ENCODE data around the gene TMEM62.
"Not testable (repeated sequence)": the region's sequence is repeated elsewhere in the genome, so short reads cannot be mapped to it uniquely, and the experiment has no call there.

Gene TMEM62

DNA sequence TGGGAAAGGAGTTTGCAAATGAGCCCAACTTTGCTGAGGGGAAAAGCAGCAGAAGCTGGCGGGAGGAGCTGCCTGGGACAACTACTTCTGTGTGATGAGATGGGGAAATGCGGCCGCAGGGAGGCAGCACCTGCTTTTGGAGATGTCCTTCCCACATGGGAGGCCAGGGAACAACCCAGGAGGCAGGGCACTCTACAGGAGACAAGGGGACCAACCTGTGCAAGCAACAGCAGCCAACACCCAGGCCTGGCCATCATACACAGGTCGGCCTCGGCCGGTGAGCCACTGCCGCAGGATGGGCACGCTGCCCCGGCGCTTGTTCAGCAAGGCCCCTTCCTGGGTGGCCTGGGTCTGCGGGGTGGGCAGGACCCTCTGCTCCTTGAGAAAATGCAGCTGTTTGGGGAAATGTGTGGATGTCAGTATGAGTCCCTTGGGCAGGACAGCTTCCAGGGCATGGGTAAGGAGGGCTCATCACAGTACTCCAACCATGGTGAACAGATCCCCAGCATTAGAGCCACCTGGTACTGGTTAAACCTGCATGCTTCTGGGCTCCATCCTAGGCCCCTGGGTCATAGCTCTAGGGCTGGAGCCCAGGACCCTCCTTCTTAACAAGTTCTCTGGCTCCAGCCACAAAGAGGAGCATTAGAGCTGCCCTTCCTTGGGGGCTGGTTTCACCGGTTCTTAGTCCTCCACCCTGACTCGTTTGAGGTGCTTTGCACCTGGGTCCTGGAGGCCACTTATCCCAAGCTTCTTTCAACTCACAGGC lies 75.9 kb downstream of the TMEM62 start:
- no peak for DNase-seq (ENCODE audit: low spot score)

DNA sequence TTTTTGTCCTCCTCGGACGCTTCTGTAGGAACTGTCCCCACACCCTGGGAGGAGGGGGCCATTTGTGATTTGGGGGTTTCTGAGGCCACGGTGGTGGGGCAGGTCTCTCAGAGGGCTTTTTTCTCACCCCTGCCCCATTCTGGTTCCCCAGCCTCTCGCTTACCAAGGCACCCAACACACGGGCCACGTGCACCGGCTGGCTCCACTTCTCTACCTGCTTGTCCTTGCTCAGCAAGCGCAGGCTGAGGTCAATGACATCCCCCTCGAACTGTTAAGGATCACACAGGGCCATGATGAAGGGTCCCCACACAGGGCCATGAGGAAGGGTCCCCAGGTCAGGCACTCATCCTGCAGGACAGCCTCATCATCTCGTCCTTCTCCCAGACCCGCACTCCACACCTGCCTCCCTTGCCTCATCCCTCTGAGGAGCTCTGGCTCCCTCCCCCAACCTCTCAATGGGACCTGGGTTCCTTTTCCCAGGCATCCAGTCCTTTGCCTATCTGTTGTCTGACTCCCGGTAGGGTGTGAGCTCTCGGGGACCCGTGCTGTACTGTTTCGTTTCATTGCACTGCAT lies 76.9 kb downstream of the TMEM62 start:
- DNase-seq (ENCODE audit: low spot score) = no peak

DNA sequence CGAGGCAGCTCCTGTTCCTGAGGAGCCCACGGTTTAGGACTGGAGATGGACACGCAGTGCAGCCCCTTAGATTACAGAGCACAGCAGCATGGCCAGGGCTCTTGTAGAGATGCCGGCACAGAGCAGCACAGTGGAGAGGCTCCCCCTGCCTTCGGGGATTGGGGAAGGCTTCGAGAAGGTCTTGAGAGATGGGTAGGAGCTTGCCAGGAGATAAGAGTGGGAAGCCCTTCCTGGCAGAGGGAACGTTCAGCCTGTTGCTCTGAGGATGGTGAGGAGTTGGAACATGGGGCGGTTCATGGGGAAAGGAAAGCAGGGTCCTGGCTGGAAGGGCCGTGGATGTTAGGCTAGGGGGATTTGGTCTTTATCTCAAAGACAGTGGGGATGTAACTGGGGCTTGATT lies 77.4 kb downstream of the TMEM62 start:
- DNase-seq (ENCODE audit: low spot score) = no peak

DNA sequence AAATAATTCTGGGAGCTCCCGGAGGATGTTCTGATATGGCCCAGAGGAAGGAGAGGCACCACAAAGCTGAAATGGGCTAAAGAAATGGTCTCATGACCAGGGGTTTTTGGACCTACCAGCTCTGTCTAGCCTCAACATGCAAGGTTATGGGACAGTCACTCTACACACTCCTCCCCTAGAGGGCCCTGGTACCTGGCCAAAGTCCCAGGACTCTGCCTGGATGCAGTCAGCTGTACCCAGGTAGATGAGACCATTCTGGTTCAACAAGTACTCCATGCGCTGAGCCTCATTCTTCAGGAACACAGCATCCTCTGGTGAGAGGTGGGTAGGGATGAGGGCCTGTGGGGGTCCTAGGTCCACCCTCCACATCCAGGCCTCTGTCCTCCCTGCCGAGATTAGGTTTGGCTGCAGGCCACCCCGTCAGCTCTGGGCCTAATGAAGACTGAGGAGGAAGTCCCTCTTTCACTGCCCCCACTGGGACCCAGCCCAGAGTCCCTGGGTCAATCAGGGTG lies 77.9 kb downstream of the TMEM62 start:
- no peak for DNase-seq (ENCODE audit: low spot score)

DNA sequence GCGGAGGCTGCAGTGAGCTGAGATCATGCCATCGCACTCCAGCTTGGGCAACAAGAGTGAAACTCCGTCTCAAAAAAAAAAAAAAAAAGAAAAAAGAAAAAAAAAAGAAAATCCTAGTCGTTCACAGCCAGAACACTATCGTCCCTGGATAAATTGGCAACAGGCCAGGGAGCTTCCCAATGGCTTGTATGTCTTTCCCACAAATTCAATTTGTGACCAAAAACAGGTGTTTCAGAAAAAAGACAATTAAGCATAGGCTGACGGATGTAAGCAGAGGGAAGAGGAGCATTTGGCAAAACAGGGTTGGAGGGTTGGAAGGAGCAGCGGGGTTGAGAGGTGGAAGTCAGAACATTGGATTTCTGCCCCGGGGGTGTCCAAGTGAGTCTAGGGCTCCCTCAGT lies 78.9 kb downstream of the TMEM62 start:
- DNase-seq (ENCODE audit: low spot score) = no peak

DNA sequence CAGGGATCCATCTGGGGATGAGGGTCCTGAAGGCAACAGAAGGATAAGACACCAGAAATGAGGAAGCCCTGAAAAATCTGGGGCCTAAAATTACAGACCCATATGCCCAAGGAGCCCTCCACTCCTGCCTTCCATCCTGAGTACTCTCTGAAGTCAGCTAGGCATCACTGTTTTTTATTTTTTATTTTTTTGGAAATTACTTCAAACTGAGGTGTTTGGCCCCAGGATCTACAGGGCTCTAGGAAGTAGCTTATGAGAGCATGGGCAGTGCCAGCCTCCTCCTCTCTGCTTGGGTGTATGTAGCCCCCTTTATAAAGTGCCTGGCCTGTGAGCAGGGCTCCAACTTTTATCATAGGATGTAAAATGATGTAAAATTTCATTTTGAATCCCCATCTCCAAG lies 79.6 kb downstream of the TMEM62 start:
- DNase-seq (ENCODE audit: low spot score) = no peak

DNA sequence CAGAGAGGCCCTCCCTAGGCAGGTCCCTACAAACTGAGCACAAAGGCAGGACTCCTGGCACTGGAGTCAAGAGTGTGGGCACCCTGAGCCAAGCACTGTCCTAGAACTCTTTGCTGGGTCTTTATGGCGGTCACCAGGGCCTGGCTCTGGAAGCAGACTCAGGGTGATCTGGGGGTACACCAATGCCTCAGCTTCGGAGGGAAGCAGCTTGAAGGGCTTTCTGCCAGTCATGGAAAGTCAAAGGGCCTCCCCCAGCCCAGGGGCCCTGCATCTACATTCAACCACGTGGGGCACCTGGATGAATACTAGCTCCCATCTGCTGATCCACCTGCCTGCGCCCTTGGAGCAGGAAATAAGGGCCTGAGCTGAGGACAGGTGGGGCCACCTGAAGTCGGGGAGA lies 80.1 kb downstream of the TMEM62 start:
- no peak for DNase-seq (ENCODE audit: low spot score)

DNA sequence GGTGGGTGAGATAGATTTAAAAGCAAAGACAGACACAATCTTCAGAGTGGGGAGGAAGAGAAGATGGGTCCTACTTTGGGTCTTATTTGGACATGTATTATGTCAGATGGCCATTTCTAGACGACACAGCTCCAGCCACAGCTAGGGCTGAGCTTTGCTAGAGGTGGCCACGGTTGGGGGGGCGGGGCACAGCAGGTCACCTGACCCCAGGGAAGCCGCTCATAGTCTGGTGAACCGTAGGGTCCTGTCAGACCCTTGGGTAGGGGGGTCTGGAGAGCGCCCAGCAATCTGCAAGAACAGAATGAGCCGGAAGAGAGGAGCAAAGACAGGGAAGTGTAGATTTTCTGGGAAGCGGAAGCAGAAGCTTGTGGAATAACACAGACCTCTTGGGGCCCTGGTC lies 80.8 kb downstream of the TMEM62 start:
- no peak for DNase-seq (ENCODE audit: low spot score)

DNA sequence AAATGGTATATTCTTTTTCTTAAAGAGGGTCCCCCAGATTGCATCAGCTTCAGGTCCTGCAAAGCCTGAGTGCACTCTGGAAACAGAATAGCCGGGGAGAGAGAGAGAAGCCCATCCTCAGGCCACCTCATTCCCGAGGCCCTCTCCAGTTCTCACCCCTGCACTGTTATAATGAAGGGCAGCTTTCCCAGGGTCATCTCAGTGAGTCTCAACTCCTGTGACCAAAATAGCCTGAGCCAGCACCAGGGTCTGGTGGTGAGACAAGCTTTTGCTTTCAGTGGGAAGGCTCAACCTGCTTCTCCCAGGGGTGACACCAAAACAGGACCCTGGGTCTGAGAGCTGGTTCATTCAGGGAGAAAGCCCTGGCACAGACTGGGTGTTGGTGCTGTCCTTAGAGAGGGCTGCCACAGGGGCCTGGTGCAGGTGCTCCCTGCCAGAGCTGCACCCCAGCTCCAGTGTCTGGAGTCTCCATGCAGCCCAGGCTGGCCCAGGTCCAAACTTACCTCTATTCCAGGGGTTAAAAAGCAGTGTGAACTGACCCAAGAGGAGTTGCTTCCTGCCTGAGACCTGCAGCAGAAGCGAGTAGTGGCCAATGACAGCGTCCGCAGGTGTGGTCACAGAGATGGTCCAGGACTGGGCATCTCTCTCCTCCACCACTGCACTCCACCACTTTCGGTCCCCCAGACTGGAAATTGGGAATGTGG lies 81.4 kb downstream of the TMEM62 start:
- DNase-seq (ENCODE audit: low spot score) = no peak

DNA sequence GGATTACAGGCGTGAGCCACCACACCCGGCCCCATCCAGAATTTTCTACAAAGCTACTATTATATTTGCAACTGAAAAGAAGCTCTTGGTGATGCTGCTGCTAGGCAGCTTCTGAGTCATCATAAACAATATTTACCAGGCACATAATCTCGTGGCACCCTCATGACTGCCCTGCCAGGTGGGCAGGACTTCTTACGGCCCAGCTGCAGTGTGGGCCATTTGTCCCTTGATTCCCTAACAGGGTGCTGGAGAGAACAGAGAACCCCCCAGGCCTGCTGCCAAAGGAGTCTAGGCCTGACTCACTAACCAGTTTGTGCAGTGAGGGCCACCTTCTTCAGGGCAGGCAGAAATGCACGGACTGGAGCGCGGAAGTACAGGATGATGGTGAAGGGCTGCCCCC lies 82.6 kb downstream of the TMEM62 start:
- no peak for DNase-seq (ENCODE audit: low spot score)

DNA sequence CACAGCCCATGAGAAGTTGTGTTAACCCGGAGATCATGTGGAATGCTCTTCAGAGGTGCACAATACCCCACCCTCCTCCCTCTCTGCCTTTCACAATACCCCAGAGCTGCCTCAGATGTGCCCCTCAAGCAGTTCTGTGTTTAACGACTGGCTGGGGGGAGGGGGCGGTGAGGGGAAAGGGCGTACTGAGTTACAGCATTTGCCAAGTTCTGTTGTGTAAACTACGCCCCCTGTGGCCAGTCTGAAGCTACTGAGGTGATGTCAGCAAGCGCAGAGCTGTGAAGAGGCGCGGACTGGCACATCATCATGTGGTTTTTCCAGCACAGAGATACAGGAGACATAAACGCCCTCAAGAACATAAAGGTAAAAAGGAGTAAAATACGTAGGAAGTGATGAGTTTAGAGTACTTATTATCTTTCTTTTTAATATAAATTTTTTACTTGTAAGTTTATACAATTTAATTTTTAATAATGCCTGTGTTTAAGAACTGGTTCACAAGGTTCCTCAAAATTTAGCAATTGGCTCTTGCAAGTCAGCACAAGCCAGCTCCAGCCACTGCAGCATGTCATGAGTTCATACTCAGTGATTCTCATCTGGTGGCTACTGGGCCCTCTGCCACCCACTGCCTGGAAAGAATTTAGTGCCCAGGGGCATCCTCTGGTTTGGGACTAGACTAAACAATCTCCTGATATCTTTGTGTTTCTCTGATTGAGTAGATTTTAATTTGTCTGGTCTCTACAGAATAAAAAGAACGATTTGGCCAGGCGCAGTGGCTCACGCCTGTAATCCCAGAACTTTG lies 85.7 kb downstream of the TMEM62 start:
- DNase-seq (ENCODE audit: low spot score) = no peak

DNA sequence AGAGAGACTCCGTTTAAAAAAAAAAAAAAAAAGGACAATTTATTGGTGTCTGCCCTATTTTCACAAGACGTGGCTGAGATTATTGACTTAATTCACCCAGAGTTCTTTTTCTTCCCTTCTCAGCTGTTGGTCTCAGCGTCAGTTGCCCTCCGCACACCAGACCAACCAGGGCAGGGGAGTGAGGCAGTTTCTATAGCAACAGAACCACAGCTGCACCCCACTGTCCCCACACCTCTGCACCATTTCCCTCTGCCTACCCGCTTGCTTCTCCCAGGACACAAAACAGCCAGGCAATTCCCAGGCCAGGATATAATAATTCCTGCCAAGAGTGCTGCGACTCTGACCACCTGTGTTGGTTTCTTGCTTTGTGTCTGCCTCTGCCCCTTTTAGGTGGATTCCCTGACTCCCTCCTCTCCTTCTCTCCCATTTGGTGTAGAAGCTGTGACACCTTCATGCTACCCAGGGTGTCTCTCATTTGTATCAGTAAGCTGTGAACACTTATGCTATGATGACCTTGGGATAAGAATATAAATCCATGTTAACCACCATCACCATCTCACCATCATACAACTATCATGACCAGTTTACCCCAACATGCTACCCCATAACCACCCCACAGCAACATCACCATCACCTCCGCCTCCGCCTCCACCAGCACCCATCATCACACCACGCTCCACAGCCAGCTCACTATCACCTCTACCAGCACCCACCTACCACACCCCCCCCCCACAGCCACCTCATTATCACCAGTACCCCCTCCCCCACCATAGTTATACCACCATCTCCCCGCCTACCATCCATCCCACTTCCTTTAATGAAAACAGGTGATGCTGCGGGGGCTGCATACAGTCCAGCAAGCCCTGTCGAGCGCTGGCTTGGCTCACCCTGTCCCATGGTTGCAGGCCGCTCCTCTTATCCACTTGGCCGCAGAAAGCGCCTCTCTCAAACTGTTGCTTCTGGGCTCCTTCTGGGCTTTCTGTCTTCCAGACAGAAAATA lies 86.8 kb downstream of the TMEM62 start:
- DNase-seq (ENCODE audit: low spot score) = no peak

DNA sequence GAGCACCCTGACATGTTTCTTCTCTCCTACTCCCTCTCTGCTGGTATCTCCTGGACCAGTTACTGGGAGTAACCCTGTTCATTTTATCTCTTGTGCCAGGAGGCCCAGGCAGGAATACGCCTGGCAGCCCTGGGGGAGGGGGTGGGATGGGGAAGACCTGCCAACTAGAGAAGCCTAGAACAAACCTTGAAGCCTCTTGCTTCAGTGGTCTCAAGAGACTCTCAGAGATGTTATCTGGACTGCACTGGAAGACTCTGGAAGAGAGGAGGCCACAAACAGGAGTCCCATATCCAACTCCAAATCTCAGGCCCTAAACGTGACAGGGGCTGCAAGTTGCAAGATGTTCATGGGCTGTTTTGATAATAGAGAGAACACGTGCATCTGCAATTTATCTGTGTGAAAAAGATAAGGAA lies 87.6 kb downstream of the TMEM62 start, which contains the start of gene EPB42:
Gene EPB42, minus strand, starts transcription at position 28 of the 413 bp plus-strand sequence. CDS start 193 bp downstream, outside the sequence.
- no peak for DNase-seq (ENCODE audit: low spot score)

DNA sequence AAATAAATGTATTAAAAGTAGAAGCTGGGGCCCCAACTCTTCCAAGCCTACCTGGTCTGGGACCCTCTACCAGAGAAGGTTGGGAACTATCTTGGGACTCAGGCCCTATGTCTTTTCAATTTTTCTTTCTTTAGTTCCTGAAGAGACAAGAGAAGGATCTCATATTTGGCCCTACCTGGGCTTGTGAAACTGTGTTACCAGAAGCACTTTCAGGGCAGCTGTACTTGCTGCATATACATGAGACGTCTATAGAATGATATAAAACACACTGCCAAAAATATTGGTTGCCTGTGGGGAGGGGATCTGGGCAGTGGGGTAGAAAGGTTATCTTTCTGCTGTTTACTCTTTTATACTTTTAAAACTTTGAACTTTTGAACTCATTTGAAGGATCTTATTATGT lies 88.0 kb downstream of the TMEM62 start:
- DNase-seq (ENCODE audit: low spot score) = no peak

DNA sequence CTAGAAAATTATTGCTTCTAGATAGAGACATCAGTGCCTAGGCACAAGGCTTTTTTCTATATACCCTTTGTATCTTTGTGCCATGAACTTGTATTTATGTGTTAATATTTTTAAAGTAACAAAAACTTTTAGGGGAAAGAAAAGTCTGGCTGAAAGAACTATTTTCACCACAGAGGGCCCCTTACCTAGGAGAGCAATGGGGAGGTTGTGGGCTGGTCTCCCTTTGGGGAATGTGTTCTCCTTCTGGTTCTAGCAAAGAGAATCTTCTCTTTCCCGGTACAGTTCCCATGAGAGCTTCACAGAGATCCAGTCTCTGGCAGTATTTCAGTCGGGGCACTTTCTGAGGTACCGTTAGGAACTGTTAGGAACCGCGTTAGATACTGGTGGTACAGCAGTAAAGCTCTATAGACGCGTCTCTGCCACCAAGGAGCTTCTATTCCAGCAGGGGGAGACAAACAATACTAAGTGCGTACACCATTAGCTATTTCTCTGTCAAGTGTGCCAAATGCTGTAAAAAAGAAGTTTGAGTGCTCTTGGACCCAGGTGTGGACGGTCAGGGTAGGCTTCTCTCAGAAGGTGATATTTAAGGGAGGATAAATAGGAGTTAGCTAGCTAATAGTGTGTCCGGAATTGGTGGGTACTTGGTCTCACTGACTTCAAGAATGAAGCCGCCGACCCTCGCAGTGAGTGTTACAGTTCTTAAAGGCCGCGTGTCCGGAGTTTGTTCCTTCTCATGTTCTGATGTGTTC lies 92.0 kb downstream of the TMEM62 start:
- peak; percentile 71 for DNase-seq (ENCODE audit: low spot score)

DNA sequence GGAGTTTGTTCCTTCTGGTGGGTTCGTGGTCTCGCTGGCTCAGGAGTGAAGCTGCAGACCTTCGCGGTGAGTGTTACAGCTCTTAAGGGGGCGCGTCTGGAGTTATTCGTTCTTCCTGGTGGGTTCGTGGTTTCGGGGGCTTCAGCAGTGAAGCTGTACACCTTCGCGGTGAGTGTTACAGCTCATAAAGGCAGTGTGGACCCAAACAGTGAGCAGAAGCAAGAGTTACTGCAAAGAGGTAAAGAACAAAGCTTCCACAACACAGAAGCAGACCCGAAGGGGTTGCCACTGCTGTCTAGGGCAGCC lies 92.5 kb downstream of the TMEM62 start:
- not testable (repeated sequence) for DNase-seq (ENCODE audit: low spot score)

DNA sequence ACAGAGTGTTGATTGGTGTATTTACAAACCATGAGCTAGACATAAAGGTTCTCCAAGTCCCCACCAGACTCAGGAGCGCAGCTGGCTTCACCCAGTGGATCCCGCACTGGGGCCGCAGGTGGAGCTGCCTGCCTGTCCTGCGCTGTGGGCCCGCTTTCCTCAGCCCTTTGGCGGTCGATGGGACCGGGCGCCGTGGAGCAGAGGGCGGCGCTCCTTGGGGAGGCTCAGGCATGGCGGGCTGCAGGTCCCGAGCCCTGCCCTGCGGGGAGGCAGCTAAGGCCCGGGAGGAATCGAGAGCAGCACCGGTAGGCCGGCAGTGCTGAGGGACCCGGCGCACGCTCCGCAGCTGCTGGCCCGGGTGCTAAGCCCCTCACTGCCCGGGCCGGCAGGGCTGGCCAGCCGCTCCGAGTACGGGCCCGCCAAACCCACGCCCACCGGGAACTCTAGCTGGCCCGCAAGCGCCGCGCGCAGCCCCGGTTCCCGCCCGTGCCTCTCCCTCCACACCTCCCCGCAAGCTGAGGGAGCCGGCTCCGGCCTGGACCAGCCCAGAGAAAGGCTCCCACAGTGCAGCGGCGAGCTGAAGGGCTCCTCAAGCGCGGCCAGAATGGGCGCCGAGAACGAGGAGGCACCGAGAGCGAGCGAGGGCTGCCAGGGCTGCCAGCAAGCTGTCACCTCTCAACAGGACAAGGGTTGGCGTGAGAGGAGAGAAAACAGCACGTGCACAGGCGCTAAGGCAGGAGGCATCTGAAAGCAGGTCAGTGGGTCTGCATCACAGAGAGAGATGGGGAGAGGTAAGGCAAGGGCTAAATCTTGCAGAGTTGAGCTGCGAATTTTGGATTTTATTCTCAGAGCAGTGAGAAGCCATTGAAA lies 93.3 kb downstream of the TMEM62 start:
- peak; percentile 67 for DNase-seq (ENCODE audit: low spot score)

DNA sequence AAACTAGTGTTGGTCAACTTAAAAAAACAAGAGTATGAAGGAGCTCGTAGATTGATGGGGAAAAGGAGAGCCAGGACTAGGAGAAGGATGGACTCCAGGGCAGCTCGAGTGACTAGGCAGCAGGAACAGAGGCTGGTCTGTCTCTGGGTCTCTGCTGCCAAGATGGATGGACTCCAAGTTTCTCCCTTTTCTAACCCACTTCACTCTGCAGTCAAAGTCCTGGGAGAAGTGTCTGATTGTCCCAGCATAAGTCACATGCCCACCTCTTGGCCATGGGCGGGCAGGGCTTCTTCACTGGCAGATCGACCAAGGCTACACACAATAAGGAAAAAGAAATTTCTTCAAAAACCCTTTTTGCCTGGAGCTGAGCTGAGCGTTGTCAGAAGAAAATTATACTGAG lies 96.6 kb downstream of the TMEM62 start:
- peak; percentile 9 for DNase-seq (ENCODE audit: low spot score)

DNA sequence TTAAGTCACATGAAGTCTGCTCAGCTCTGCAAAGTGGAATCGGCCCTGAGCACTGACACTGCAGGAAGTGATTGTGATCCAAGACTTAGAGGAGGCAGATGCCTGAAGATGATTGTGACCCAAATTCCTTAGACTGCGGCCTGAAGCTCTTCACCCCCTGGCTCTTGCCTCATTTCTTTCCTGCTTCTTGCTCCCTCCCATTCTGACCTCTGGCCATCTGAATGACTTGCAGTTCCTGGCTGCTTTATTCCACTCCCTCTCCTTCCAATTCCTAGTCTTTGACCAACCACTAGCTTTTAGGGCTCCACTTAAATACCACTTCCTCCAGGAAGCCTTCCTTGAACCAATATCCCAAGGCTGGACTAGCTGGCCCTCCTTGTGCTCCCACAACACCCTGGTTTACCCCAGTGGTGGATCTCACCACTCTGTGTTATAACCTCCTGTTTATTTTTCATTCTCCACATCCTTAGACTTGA lies 97.3 kb downstream of the TMEM62 start:
- DNase-seq (ENCODE audit: low spot score) = no peak
